ENCODE results near the gene DNAAF5. TPM values are rescaled to one million over a fixed set of nuclear protein-coding genes. Genes with fewer than 3 reads are reported as not detected.
"Not testable (repeated sequence)": the region's sequence is repeated elsewhere in the genome, so short reads cannot be mapped to it uniquely, and the experiment has no call there.

Gene DNAAF5
- total RNA-seq, 1 donor from 2014 or later: 12.4 TPM

- DNase-seq: no peak
Measured at GRCh38 chr7:730501-731439, 4.3 kb downstream of the DNAAF5 start.

- DNase-seq: no peak
Measured at GRCh38 chr7:731440-732085, 5.1 kb downstream of the DNAAF5 start.

- DNase-seq: no peak
Measured at GRCh38 chr7:732094-732541, 5.6 kb downstream of the DNAAF5 start.

- no peak for DNase-seq
Measured at GRCh38 chr7:732556-732955, 6.1 kb downstream of the DNAAF5 start.

- DNase-seq: no peak
Measured at GRCh38 chr7:734214-734613, 7.7 kb downstream of the DNAAF5 start.

GRCh38 chr7:734808-735207, 8.3 kb downstream of the DNAAF5 start:
- DNase-seq: no peak

- no peak for DNase-seq
Measured at GRCh38 chr7:738241-738640, 11.7 kb downstream of the DNAAF5 start.

- DNase-seq: no peak
Measured at GRCh38 chr7:738723-739454, 12.4 kb downstream of the DNAAF5 start.

- no peak for DNase-seq
Measured at GRCh38 chr7:739455-739982, 13.0 kb downstream of the DNAAF5 start.

- DNase-seq: no peak
Measured at GRCh38 chr7:739983-740942, 13.8 kb downstream of the DNAAF5 start.

- no peak for DNase-seq
Measured at GRCh38 chr7:741191-741671, 14.7 kb downstream of the DNAAF5 start.

- no peak for DNase-seq
Measured at GRCh38 chr7:741850-742249, 15.4 kb downstream of the DNAAF5 start.

GRCh38 chr7:742791-743190, 16.3 kb downstream of the DNAAF5 start:
- no peak for DNase-seq

GRCh38 chr7:743341-744127, 17.0 kb downstream of the DNAAF5 start:
- DNase-seq: not testable (repeated sequence)

GRCh38 chr7:744128-744520, 17.6 kb downstream of the DNAAF5 start:
- DNase-seq: not testable (repeated sequence)

GRCh38 chr7:744854-745430, 18.4 kb downstream of the DNAAF5 start:
- DNase-seq: no peak

GRCh38 chr7:745431-746154, 19.1 kb downstream of the DNAAF5 start:
- DNase-seq: no peak

- DNase-seq: no peak
Measured at GRCh38 chr7:746155-747061, 19.9 kb downstream of the DNAAF5 start.

Data from skin of body (tissue), 2 donors.